Fibroblast of skin of left biceps (primary cell): ENCODE data around the gene SLC27A3.

Experiments used
- DNase-seq, 2 experiments: peaks; one replicate each; pipeline ENCODE4 v3.0.0-alpha.2; 2013; ENCODE audit warnings: low read depth in 2 of 2

The SLC27A3 gene

GRCh38 chr1:153798468-153798780, 23.2 kb downstream of the SLC27A3 start:
- no peak for DNase-seq

- no peak for DNase-seq
Observed at GRCh38 chr1:153799016-153799415, 23.8 kb downstream of the SLC27A3 start.

- no peak for DNase-seq
Observed at GRCh38 chr1:153799566-153800465, 24.6 kb downstream of the SLC27A3 start.

GRCh38 chr1:153800516-153800915, 25.3 kb downstream of the SLC27A3 start:
- no peak for DNase-seq

GRCh38 chr1:153801028-153801625, 25.9 kb downstream of the SLC27A3 start:
- DNase-seq: no peak

GRCh38 chr1:153801786-153802697, 26.8 kb downstream of the SLC27A3 start:
- DNase-seq: no peak

- DNase-seq: no peak
Observed at GRCh38 chr1:153803470-153804056, 28.4 kb downstream of the SLC27A3 start.

- no peak for DNase-seq
Observed at GRCh38 chr1:153804112-153804511, 28.9 kb downstream of the SLC27A3 start.

GRCh38 chr1:153805042-153805745, 30.0 kb downstream of the SLC27A3 start:
- DNase-seq: peak; percentile 29 to 33

- no peak for DNase-seq
Observed at GRCh38 chr1:153805886-153806719, 30.9 kb downstream of the SLC27A3 start.

GRCh38 chr1:153816283-153816889, 41.2 kb downstream of the SLC27A3 start:
- DNase-seq: no peak

- no peak for DNase-seq
Observed at GRCh38 chr1:153818876-153819275, 43.7 kb downstream of the SLC27A3 start.

- DNase-seq: no peak
Observed at GRCh38 chr1:153827168-153827964, 52.2 kb downstream of the SLC27A3 start.
